ENCODE results near the gene DSCAM.
"Not testable (repeated sequence)": the region's sequence is repeated elsewhere in the genome, so short reads cannot be mapped to it uniquely, and the experiment has no call there.

Gene DSCAM

DNA sequence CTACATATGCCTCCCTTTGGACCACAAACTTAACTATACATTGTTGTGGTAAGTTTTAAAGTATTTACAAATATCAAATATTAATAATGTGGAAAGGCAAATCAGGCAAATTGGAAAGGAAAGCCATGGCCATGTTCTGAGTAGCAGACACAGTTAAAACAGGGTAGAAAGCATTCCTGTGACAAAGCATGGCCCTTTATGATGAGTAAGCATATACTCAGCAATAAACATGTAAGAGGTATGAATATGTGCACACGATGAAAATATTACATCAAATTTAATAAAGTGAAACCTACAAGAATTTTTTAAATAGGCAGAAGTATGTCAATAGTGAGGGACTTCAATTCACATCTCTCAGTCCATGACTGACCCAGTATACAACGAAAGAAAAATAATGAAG is 389.2 kb downstream of the DSCAM start:
- DNase-seq (ENCODE audit: low read depth) = no peak

DNA sequence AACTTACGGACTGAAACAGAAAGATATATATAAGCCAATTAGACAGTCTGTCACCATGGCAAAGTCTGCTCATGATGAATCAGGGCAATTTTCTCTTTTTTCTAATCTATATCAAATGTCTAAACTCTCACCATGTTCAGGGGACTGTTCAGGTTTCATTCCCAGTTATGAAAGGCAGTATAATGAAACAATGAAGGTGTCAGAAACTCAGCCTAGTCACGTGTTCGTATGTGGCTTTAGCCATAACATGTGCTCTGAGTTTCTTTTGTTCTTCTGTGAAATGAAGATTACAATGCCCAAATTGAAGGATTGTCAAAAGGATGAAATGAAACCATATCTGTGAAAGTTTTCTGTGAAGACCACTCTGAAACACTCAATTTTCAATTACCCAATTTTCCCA is 392.9 kb downstream of the DSCAM start:
- DNase-seq (ENCODE audit: low read depth) = no peak

- DNase-seq (ENCODE audit: low read depth) = no peak
Observed at GRCh38 chr21:40453183-40453582, 393.8 kb downstream of the DSCAM start.

GRCh38 chr21:40452548-40452947 is 394.4 kb downstream of the DSCAM start:
- no peak for DNase-seq (ENCODE audit: low read depth)

DNA sequence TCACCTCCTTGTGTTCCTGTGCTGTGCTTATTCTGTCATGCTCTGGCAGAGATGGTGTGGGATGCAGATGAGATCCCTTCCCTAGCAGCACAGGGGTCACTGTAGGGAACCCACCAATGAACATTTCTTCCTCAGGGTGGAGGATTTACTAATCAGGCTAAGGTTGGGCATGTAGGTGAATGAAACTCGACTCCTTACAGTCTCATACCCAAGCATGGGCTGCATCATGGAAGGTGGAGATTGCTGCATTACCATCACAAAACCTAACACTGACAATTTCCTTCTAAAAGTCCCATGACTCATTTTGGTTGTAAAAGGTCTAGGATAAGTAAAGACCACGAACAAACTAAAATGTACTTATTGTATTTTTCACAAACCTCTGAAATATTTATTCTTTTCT is 399.9 kb downstream of the DSCAM start:
- DNase-seq (ENCODE audit: low read depth) = no peak

GRCh38 chr21:40445349-40445921 is 401.5 kb downstream of the DSCAM start:
- no peak for DNase-seq (ENCODE audit: low read depth)

- DNase-seq (ENCODE audit: low read depth) = not testable (repeated sequence)
Observed at GRCh38 chr21:40439581-40439980, 407.4 kb downstream of the DSCAM start.

DNA sequence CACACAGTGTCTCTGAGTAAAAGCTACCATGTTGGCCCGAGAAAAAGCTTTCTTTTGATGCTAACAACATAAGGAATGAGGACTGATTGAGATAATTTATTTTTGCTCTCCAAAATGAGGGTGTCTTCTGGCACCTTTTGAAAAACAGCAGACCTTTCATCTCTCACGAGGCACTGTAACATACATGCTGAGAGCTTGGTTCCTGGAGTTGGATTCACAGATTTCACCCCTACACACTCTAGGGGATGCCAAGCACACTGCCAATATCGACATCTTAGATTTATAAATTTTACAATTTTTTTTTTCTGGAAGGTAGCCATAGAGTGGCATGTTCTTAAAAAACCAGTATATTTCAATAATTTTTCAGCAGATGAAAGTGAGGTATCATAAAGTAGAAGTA is 408.3 kb downstream of the DSCAM start:
- no peak for DNase-seq (ENCODE audit: low read depth)

DNA sequence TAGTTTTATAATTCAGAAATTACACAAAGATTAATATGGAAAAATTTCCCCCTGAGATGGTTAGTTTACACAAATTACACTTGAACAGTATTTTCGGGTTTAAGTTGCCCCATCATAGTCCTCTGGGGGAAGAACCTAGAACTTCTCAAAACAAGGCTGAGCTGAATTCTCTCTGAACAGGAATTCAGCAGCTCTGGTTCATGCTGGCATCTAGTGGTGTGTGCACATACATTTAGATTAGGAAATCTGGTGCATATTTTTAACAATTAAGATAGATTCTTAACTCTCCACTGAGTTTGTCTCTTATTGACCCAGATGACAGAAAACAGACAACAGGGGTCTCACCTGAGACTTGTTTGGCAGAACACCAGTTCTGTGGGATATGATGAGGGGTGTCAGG is 410.7 kb downstream of the DSCAM start:
- DNase-seq (ENCODE audit: low read depth) = no peak

- DNase-seq (ENCODE audit: low read depth) = no peak
Observed at GRCh38 chr21:40433538-40433937, 413.4 kb downstream of the DSCAM start.

DNA sequence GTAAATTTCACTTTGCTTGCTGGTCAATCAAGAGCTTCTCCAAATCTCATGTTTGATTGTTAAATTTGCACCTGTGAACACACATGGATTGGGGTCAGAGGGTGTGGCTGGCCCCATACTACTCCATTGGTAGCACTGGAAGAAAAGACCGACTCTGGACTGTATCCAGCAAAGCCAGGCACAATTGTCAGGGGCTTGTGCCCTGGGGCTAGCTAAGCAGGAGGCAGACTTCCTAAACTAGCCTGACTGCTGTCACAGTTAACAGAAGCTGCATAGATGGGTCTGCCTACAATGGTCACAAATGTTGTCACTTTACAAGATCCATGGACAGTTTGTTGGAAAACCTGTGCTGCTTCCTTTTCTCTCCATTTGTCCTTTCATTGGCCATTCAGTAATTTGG is 421.0 kb downstream of the DSCAM start:
- DNase-seq (ENCODE audit: low read depth) = no peak

- no peak for DNase-seq (ENCODE audit: low read depth)
Observed at GRCh38 chr21:40422896-40423635, 423.9 kb downstream of the DSCAM start.

DNA sequence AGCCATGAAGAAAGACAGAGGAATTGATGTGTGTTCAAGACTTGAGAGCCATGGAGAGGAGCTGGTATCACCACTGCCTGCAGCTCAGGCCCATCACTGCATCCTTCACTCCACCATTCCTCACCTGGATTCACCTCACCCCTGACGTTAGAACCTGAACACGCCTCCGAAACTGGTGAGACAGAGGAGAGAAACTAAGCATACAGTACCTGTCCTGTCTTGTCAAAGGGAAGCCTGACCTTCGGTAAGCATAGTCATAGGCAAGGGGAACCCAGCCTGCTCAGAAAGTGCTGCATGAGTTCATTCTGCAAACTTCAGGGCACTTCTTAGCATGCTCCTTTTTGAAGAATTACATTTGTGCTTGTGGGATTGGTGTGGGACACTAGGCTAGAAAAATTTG is 425.8 kb downstream of the DSCAM start:
- DNase-seq (ENCODE audit: low read depth) = no peak

GRCh38 chr21:40416572-40416971 is 430.4 kb downstream of the DSCAM start:
- no peak for DNase-seq (ENCODE audit: low read depth)

- no peak for DNase-seq (ENCODE audit: low read depth)
Observed at GRCh38 chr21:40408561-40408960, 438.4 kb downstream of the DSCAM start.

DNA sequence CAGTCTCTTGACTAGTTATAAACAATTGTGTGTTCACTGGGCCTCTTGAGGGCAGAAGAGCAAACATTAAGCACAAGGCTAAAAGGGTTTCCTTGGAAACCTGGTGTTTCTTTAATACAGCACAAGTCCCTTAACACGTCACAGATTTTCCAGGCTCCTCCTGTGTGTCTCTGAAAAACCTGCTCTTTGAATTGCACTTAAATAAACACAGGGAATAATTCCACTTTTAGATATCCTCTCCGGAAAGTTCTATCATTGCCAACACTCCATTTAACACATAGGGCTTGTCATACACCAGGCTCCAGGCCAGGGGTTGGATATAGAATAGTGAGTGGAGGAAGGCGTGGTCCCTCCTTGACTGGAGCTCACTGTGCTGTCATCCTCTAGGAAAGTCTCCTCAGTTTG is 442.6 kb downstream of the DSCAM start:
- no peak for DNase-seq (ENCODE audit: low read depth)

GRCh38 chr21:40402884-40403582 is 443.9 kb downstream of the DSCAM start:
- no peak for DNase-seq (ENCODE audit: low read depth)

GRCh38 chr21:40395732-40396131 is 451.2 kb downstream of the DSCAM start:
- no peak for DNase-seq (ENCODE audit: low read depth)

GRCh38 chr21:40393066-40393465 is 453.9 kb downstream of the DSCAM start:
- no peak for DNase-seq (ENCODE audit: low read depth)

DNA sequence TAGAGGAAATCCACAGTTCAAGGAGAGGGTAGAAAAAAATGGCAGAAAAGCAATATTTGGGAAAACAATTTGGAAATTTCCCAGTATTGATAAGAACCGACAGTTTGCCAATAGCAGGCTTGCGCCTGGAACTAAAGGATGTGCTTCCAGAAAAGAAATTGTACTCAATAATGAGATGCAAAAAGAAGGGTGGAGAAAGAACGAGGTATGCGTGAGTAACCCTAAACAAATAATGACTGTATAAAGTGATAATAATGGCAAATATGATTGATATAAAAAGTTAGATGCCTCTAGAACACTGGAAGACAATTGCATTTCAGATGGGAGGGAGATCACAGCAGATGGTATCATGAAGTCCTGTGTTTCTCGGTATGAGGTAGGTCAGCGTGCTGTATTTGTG is 458.9 kb downstream of the DSCAM start:
- DNase-seq (ENCODE audit: low read depth) = no peak

GRCh38 chr21:40386981-40387747 is 459.8 kb downstream of the DSCAM start:
- DNase-seq (ENCODE audit: low read depth) = no peak

- peak; percentile 26 for DNase-seq (ENCODE audit: low read depth)
Observed at GRCh38 chr21:40386294-40386911, 460.6 kb downstream of the DSCAM start.

Data from activated T-cell treated with anti-CD3 and anti-CD28 coated beads for 24 hours (primary cell).